HepG2 (cell line): Measurements from ENCODE around the gene CDH22. TPM values are rescaled to one million over a fixed set of nuclear protein-coding genes. Genes with fewer than 3 reads are reported as not detected.
A peak's percentile ranks its signal among the peaks of the same experiment; 100 is the strongest.

Experiments used
- ATAC-seq: fragments of 200-7000 bp; cut with Tn5 transposase; 3 replicates; pipeline ENCODE4 v1.9.1; 2020; ENCODE audit warnings: mild to moderate bottlenecking, moderate library complexity
- BruUV-seq: library from RNA; stranded (reverse); fragments of 400-500 nt; replicated peaks from 2 replicates; lab custom pipeline; 2021; lab: Mats Ljungman, UMichigan
- CTCF ChIA-PET: fragments of 300-600 bp; formaldehyde crosslinking; extraction: SDS; loops from one replicate; lab custom pipeline; 2021; ENCODE audit warnings: low total read pairs, inconsistent platforms, low intra/inter-chr PET ratio; lab: Yijun Ruan, JAX
- POLR2A ChIA-PET: fragments of 350-600 bp; sonication (Branson Sonifier 250); formaldehyde crosslinking; loops from one replicate; lab custom pipeline; 2020; ENCODE audit warnings: antibody characterized with exemption, inconsistent platforms; lab: Yijun Ruan, JAX
- DNase-seq: peaks from one replicate; pipeline ENCODE4 v3.0.0-alpha.2; 2015; ENCODE audit warnings: low spot score
- FAIRE-seq: peaks from 3 replicates; lab custom pipeline; 2011; peaks lifted over from hg19 to GRCh38; lab: Jason Lieb, UNC
- H2AFZ ChIP-seq: one replicate; pipeline ENCODE4 v1.6.1; 2011; ENCODE audit warnings: low read length, inconsistent platforms
- H3K27ac ChIP-seq: fragments of 300-600 bp; 3 replicates; pipeline ENCODE4 v1.8.0; 2011; ENCODE audit warnings: mixed run types, mild to moderate bottlenecking, mixed read lengths, low read length, inconsistent platforms; ENCODE audit not compliant: insufficient read depth; ENCODE audit errors: extremely low read length
- H3K27me3 ChIP-seq, 2 experiments: fragments of 200-600 bp in 1 of 2; 2 replicates in 1 of 2; 3 replicates in 1 of 2; pipeline versions ENCODE4 v1.6.0 to v1.8.0; 2011; ENCODE audit warnings: low read length in 2 of 2, mild to moderate bottlenecking in 2 of 2, moderate library complexity in 2 of 2, inconsistent platforms in 1 of 2; ENCODE audit not compliant: insufficient read depth in 2 of 2, control insufficient read depth in 1 of 2
- H3K36me3 ChIP-seq, 2 experiments: fragments of 200-600 bp in 1 of 2; replicated peaks in 1 of 2; 2 replicates in 1 of 2; 3 replicates in 1 of 2; pipeline versions ENCODE4 v1.5.1 to v1.8.0; 2011; ENCODE audit warnings: low read length in 2 of 2, inconsistent platforms in 1 of 2; ENCODE audit not compliant: insufficient read depth in 2 of 2, control insufficient read depth in 1 of 2
- H3K4me1 ChIP-seq: 2 replicates; pipeline ENCODE4 v1.5.1; 2012; ENCODE audit warnings: low read length, inconsistent platforms; ENCODE audit not compliant: insufficient read depth
- H3K4me2 ChIP-seq: 2 replicates; pipeline ENCODE4 v1.6.0; 2011; ENCODE audit warnings: low read depth, low read length, inconsistent platforms
- H3K4me3 ChIP-seq, 3 experiments: fragments of 200-600 bp in 1 of 3; sonication (generic), shearing (Covaris generic) in 1 of 3; replicated peaks in 1 of 3; 2 replicates each; pipeline ENCODE4 v1.5.1; 2011 to 2016; ENCODE audit warnings: low read length in 3 of 3, inconsistent platforms in 2 of 3, low read depth in 2 of 3, mild to moderate bottlenecking in 2 of 3, control low read depth in 1 of 3, mixed read lengths in 1 of 3; ENCODE audit not compliant: insufficient read depth in 1 of 3
- H3K79me2 ChIP-seq: one replicate; pipeline ENCODE4 v1.6.1; 2011; ENCODE audit warnings: low read length, inconsistent platforms; ENCODE audit not compliant: insufficient read depth
- H3K9ac ChIP-seq: 2 replicates; pipeline ENCODE4 v1.6.0; 2011; ENCODE audit warnings: mild to moderate bottlenecking, low read depth, low read length, inconsistent platforms; ENCODE audit not compliant: insufficient read depth
- H3K9me3 ChIP-seq: 2 replicates; pipeline ENCODE4 v1.5.1; 2012; ENCODE audit warnings: mild to moderate bottlenecking, low read length
- H4K20me1 ChIP-seq: 2 replicates; pipeline ENCODE4 v1.6.0; 2011; ENCODE audit warnings: inconsistent platforms, mild to moderate bottlenecking, low read length, moderate library complexity; ENCODE audit not compliant: insufficient read depth
- EZH2 ChIP-seq: conservative IDR thresholded peaks from 2 replicates; pipeline ENCODE4 v1.6.1; 2012; ENCODE audit warnings: mild to moderate bottlenecking, low read depth, low read length, moderate library complexity
- MAFK ChIP-seq, 2 experiments: IDR thresholded peaks in 1 of 2; conservative IDR thresholded peaks in 1 of 2; 2 replicates each; pipeline ENCODE4 v1.6.1; 2011; ENCODE audit warnings: improper control_type of control experiment in 2 of 2, low read length in 2 of 2
- NFRKB ChIP-seq: fragments of 450-650 bp; IDR thresholded peaks from 2 replicates; pipeline ENCODE4 v1.6.1; 2017
- NR3C1 ChIP-seq: sonication (generic); formaldehyde crosslinking; IDR thresholded peaks from 2 replicates; pipeline ENCODE4 v1.4.0; 2020; ENCODE audit warnings: missing genetic modification reagents
- ZBTB3 ChIP-seq: sonication (generic); formaldehyde crosslinking; IDR thresholded peaks from 2 replicates; pipeline ENCODE4 v1.4.0; 2020; ENCODE audit warnings: low read depth, mild to moderate bottlenecking, moderate library complexity, missing genetic modification reagents, borderline replicate concordance
- ZBTB42 ChIP-seq: sonication (generic); formaldehyde crosslinking; IDR thresholded peaks from 2 replicates; pipeline ENCODE4 v1.5.0; 2020; ENCODE audit warnings: mild to moderate bottlenecking, missing genetic modification reagents
- ZNF629 ChIP-seq: sonication (generic); formaldehyde crosslinking; conservative IDR thresholded peaks from 2 replicates; pipeline ENCODE4 v1.5.0; 2020; ENCODE audit warnings: missing genetic modification reagents
- WGBS: methylation state at CpG from one replicate; pipeline ENCODE4 v1.1.6; 2017; ENCODE audit warnings: low lambda C conversion rate; 5-methylcytosine and 5-hydroxymethylcytosine counted together
- in situ Hi-C: cut with HindIII; loops from 2 replicates; pipeline ENCODE4 v1.10.0; 2017; ENCODE audit warnings: low pct_unique_long_range_greater_than_20kb; ENCODE audit not compliant: extremely low pct_ligation_motif_present
- intact Hi-C: fragments of 100-400 bp; cut with micrococcal nuclease; formaldehyde crosslinking; loops from one replicate; pipeline ENCODE4 v1.10.0; 2022; ENCODE audit not compliant: unreplicated experiment
- polyA plus RNA-seq, 8 experiments: library from polyadenylated mRNA; depleted of rRNA in 3 of 8; stranded (reverse) in 7 of 8; unstranded in 1 of 8; fragments of >200 nt; fragmentation: Illumina TruSeq in 4 of 8; extraction: Trizol in 4 of 8; gene quantifications; 2 replicates each; pipeline versions ENCODE4 v1.2.1 to v1.2.3, GENCODE V29; 2011 to 2016; ENCODE audit warnings: low read depth in 4 of 8, missing spikeins in 1 of 8, mixed read lengths in 1 of 8; ENCODE audit not compliant: insufficient read depth in 1 of 8
- total RNA-seq, 5 experiments: library from RNA; depleted of rRNA; stranded (reverse); fragments of >200 nt; fragmentation: Illumina TruSeq; extraction: Trizol; gene quantifications; 2 replicates each; pipeline ENCODE4 v1.2.3, GENCODE V29; 2016; ENCODE audit warnings: low read depth in 1 of 5
- TF ChIP-seq, protein P1 (sequence below): IDR thresholded peaks from 2 replicates; pipeline ENCODE4 v1.6.1; 2016; ENCODE audit warnings: missing biosample characterization, missing genetic modification reagents, low read depth

Gene CDH22
- total and polyA plus RNA-seq, 2 of the 13 experiments (the other 11 are each of a cell fraction or from before 2014, with no cell fraction given): not detected

DNA sequence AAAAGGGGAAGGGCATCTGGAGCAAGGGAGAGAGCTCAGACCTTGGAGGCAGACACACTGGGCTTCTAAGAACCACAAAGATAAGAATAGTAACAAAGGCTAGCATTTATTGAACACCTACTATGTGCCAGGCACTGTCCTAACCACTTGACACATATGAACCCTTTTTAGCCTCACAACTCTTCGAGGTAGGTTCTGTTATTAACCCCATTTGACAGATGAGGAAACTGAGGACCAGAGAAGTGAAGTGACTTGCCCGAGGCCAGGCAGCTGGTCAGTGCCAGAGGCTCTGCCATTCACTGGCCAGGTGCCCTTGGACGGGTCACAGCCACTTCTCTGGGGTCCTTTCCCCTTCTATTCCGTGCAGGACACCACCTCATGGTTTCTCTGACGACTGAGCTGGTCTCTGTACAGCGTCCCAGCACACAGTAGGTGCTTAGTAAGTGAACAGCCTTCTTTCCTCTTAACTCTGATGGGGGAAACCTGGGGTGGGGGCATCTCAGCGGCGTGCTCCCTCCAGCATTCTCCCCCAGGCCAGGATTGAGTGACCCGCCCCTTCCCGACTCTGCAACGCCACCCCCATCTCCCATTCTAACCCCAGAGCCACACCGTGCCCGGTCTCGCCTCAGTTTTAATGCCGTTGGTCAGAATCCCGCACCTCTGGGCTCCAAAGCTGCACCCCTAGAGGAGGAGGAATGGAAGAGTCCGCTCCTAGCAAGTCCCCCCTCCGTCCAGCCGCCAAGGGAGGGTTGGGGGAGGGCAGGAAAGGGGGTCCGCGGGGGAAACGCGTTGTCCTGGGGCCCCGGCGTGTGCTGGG is 134.4 kb downstream of the CDH22 start (continued):
- TF ChIP-seq ZBTB42 (no peak), ZBTB3 (CRISPR knock-in tag) (no peak), NR3C1 (no peak)
- TF ChIP-seq, protein P1, sequence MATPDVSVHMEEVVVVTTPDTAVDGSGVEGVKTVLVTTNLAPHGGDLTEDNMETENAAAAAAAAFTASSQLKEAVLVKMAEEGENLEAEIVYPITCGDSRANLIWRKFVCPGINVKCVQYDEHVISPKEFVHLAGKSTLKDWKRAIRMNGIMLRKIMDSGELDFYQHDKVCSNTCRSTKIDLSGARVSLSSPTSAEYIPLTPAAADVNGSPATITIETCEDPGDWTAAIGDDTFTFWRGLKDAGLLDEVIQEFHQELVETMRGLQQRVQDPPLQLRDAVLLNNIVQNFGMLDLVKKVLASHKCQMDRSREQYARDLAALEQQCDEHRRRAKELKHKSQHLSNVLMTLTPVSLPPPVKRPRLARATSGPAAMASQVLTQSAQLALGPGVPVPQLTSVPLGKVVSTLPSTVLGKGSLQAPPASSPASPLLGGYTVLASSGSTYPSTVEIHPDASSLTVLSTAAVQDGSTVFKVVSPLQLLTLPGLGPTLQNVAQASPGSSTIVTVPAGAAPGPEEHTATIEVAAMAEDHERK (CRISPR knock-in tag): no peak

DNA sequence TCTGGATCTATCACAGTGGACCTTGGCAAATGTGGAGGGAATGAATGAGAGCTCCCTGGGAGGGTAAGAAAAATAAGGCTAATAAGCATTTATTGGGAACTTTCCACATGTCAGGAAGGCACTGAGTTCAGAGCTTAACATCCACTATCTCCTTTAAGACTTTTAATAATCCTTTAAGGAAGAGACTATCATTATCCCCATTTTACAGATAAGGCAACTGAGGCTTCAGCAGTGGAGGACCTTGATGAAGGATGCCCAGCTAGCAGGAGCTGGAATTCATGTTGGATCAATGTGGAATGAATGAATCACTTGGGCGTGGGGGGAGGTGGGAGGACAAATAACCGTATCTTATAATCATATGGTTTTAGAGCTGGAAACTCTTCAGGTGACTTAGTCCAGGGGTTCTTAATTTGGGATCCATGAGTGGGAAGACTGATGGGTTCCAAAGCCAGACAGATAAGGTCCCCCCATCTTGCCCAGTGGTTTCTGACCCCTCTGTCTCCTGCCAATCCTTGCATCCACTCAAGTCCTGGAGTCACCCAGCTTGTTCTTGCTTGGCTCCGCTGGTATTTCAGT is 135.2 kb downstream of the CDH22 start:
- intact Hi-C loops: no loop called here
- Histone ChIP-seq H3K27ac (no peak overlapping the region), H3K36me3 (no peaks in the 10 kb centered on the region), H3K9me3 (no peaks in the 10 kb centered on the region), H3K4me2 (no peak overlapping the region), H3K27me3 (peaks cover 12 to 66% of the 10 kb centered on the region in 2 experiments; a peak in 4 of 5 replicates), H3K79me2 (no peaks in the 10 kb centered on the region), H3K9ac (no peak overlapping the region), H3K4me3 (no peak overlapping the region), H4K20me1 (no peaks in the 10 kb centered on the region; the same call in 1 of the 2 replicates), H3K4me1 (no peaks in the 10 kb centered on the region), H2AFZ (no peak overlapping the region)
- TF ChIP-seq MAFK (conservative IDR thresholded peaks at IDR 0.05 in 1 of 2, IDR thresholded peaks at IDR 0.05 in 1 of 2; ENCODE audit: low read length in 2 of 2) (0 out of 4 replicates have a peak, but pooled peaks of 1 of the 2 experiments have one; percentile 4), ZNF629 (CRISPR knock-in tag) (peak; percentile 74; the same call in 1 of the 2 replicates), EZH2 (peak; percentile 7; the same call in 1 of the 2 replicates), NFRKB (no peak)
- in situ Hi-C loops: loop anchor here (10.0 kb wide), 1 partner anchor 148 kb away; the partner anchor contains the start of gene SLC12A5
- ChIA-PET POLR2A (no interaction called here), CTCF (interaction anchor here (1.2 kb wide), 1 partner anchor 158 kb away, joined by 3 read pairs; no protein-coding TSS in a partner anchor)
- DNase-seq (no peak), FAIRE-seq (no peak), ATAC-seq (no peak)
- BruUV-seq: no TSS peak
- 11% methylated on average over 3 of the region's 3 CpGs for WGBS
